K562 (cell line): ENCODE data around the gene DIAPH3. TPM values are rescaled to one million over a fixed set of nuclear protein-coding genes. Genes with fewer than 3 reads are reported as not detected.

Source experiments
- ATAC-seq: fragments of 200-7000 bp; cut with Tn5 transposase; 3 replicates; pipeline ENCODE4 v1.9.1; 2020; ENCODE audit warnings: moderate library complexity
- Bru-seq: library from RNA; stranded (reverse); fragments of 400-500 nt; gene quantifications from one replicate; lab custom pipeline; 2021; lab: Mats Ljungman, UMichigan
- BruChase-seq, 2 experiments: library from RNA; stranded (reverse); fragments of 400-500 nt; gene quantifications; one replicate each; lab custom pipeline; 2021; lab: Mats Ljungman, UMichigan
- BruUV-seq: library from RNA; stranded (reverse); fragments of 400-500 nt; replicated peaks from 2 replicates; lab custom pipeline; 2021; lab: Mats Ljungman, UMichigan
- CTCF ChIA-PET: fragments of 300-600 bp; formaldehyde crosslinking; extraction: SDS; loops from one replicate; lab custom pipeline; 2021; ENCODE audit warnings: low intra/inter-chr PET ratio; lab: Yijun Ruan, JAX
- POLR2A ChIA-PET: fragments of 300-600, 350-650 bp; sonication (Branson Sonifier 250); formaldehyde crosslinking; extraction: SDS; loops from one replicate; lab custom pipeline; 2021; ENCODE audit warnings: antibody characterized with exemption, inconsistent platforms; lab: Yijun Ruan, JAX
- DNase-seq, 4 experiments: peaks; one replicate each; pipeline versions ENCODE4 v3.0.0 to v3.0.0-alpha.2; 2011 to 2018; ENCODE audit warnings: low spot score in 3 of 4, mixed read lengths in 3 of 4; ENCODE audit errors: extremely low read depth in 1 of 4
- FAIRE-seq: peaks from 2 replicates; lab custom pipeline; 2011; peaks lifted over from hg19 to GRCh38; lab: Jason Lieb, UNC
- H2AFZ ChIP-seq: 2 replicates; pipeline ENCODE4 v1.6.0; 2011; ENCODE audit warnings: low read depth, low read length, control low read depth, inconsistent platforms
- H3K27ac ChIP-seq: fragments of 200-600 bp; 3 replicates; pipeline ENCODE4 v1.8.0; 2011; ENCODE audit warnings: low read depth, mild to moderate bottlenecking, control low read depth, inconsistent platforms, low read length, moderate library complexity, mixed read lengths; ENCODE audit errors: extremely low read depth
- H3K27me3 ChIP-seq, 2 experiments: fragments of 300-600 bp in 1 of 2; 2 replicates in 1 of 2; 3 replicates in 1 of 2; pipeline versions ENCODE4 v1.6.0 to v1.8.0; 2011; ENCODE audit warnings: inconsistent platforms in 2 of 2, low read length in 2 of 2, mild to moderate bottlenecking in 1 of 2, mixed read lengths in 1 of 2, moderate library complexity in 1 of 2; ENCODE audit not compliant: control insufficient read depth in 2 of 2, insufficient read depth in 2 of 2
- H3K36me3 ChIP-seq: fragments of 300-600 bp; 3 replicates; pipeline ENCODE4 v1.8.0; 2011; ENCODE audit warnings: mild to moderate bottlenecking, low read length, inconsistent platforms; ENCODE audit not compliant: control insufficient read depth, insufficient read depth
- H3K4me1 ChIP-seq, 2 experiments: fragments of 200-600 bp in 1 of 2; replicated peaks in 1 of 2; 2 replicates in 1 of 2; 3 replicates in 1 of 2; pipeline versions ENCODE4 v1.5.1 to v1.8.0; 2011; ENCODE audit warnings: inconsistent platforms in 2 of 2, low read length in 2 of 2, mild to moderate bottlenecking in 1 of 2, mixed read lengths in 1 of 2, moderate library complexity in 1 of 2; ENCODE audit not compliant: control insufficient read depth in 2 of 2, insufficient read depth in 2 of 2
- H3K4me2 ChIP-seq: 2 replicates; pipeline ENCODE4 v1.6.1; 2011; ENCODE audit warnings: low read length, control low read depth, inconsistent platforms, mixed read lengths; ENCODE audit not compliant: insufficient read depth
- H3K4me3 ChIP-seq: fragments of 200-600 bp; sonication (generic), shearing (Covaris generic); 2 replicates; pipeline ENCODE4 v1.5.1; 2016; ENCODE audit warnings: control low read depth, inconsistent platforms
- H3K79me2 ChIP-seq: fragments of 200-600 bp; 3 replicates; pipeline ENCODE4 v1.8.0; 2011; ENCODE audit warnings: low read length, inconsistent platforms; ENCODE audit not compliant: control insufficient read depth, insufficient read depth
- H3K9ac ChIP-seq, 2 experiments: 2 replicates each; pipeline versions ENCODE4 v1.6.0 to v1.6.1; 2011; ENCODE audit warnings: low read depth in 2 of 2, low read length in 2 of 2, control low read depth in 1 of 2, inconsistent platforms in 1 of 2, mild to moderate bottlenecking in 1 of 2, mixed read lengths in 1 of 2; ENCODE audit not compliant: insufficient read depth in 1 of 2
- H3K9me1 ChIP-seq: one replicate; pipeline ENCODE4 v1.6.0; 2011; ENCODE audit warnings: inconsistent platforms, mild to moderate bottlenecking, low read length, moderate library complexity; ENCODE audit not compliant: control insufficient read depth, insufficient read depth
- H3K9me3 ChIP-seq: replicated peaks from 2 replicates; pipeline ENCODE4 v1.5.1; 2011; ENCODE audit warnings: low read depth, low read length, inconsistent platforms; ENCODE audit not compliant: control insufficient read depth, insufficient read depth
- H4K20me1 ChIP-seq: replicated peaks from 2 replicates; pipeline ENCODE4 v1.6.1; 2011; ENCODE audit warnings: low read length, inconsistent platforms, mixed read lengths; ENCODE audit not compliant: control insufficient read depth, insufficient read depth
- CHD1 ChIP-seq: fragments of 200-600 bp; sonication (generic); IDR thresholded peaks from one replicate; pipeline ENCODE4 v1.6.1; 2012; ENCODE audit warnings: mild to moderate bottlenecking, moderate library complexity, low read length, inconsistent platforms
- RNF2 ChIP-seq: sonication (generic); IDR thresholded peaks from 2 replicates; pipeline ENCODE4 v1.6.1; 2016
- SETDB1 ChIP-seq: IDR thresholded peaks from one replicate; pipeline ENCODE4 v1.6.1; 2012; ENCODE audit warnings: low read length, control low read depth, inconsistent platforms
- SMAD3 ChIP-seq: fragments of 450-650 bp; formaldehyde crosslinking; conservative IDR thresholded peaks from 2 replicates; pipeline ENCODE4 v1.4.0; 2020; ENCODE audit warnings: mild to moderate bottlenecking
- WGBS: fragments of 100-300 bp; shearing (Covaris generic); methylation state at CpG from one replicate; pipeline ENCODE4 v1.1.6; 2016; ENCODE audit warnings: low coverage, mixed read lengths; ENCODE audit not compliant: insufficient coverage; ENCODE audit errors: missing lambda C conversion rate; 5-methylcytosine and 5-hydroxymethylcytosine counted together
- in situ Hi-C: fragments of 300-500 bp; cut with MboI; formaldehyde crosslinking; loops from 4 replicates; pipeline ENCODE4 v1.15.0; 2018; ENCODE audit warnings: inconsistent platforms, mixed read lengths
- intact Hi-C: fragments of 100-400 bp; cut with micrococcal nuclease; formaldehyde crosslinking; loops from 2 replicates; pipeline ENCODE4 v1.14.2; 2022
- long read RNA-seq, 3 experiments: library from polyadenylated mRNA in 2 of 3; library from RNA in 1 of 3; unstranded in 2 of 3; stranded (forward) in 1 of 3; transcript quantifications; one replicate each; pipeline ENCODE4 v2.0.0, GENCODE V29; 2019 to 2022
- polyA minus RNA-seq, 3 experiments: library from RNA; depleted of rRNA, polyadenylated mRNA; stranded (reverse); fragments of >200 nt; gene quantifications; 2 replicates each; pipeline ENCODE4 v1.2.3, GENCODE V29; 2011
- polyA plus RNA-seq, 8 experiments: library from polyadenylated mRNA; depleted of rRNA in 4 of 8; stranded (reverse) in 5 of 8; unstranded in 3 of 8; fragments of >200 nt; fragmentation: Nextera tagmentation in 2 of 8; fragmentation: Illumina TruSeq in 1 of 8; extraction: Ambion mirVana in 2 of 8; extraction: Trizol in 1 of 8; gene quantifications; 2 replicates each; pipeline versions ENCODE4 v1.2.1 to v1.2.3, GENCODE V29; 2011 to 2014; ENCODE audit warnings: inconsistent platforms in 1 of 8, missing spikeins in 1 of 8
- total RNA-seq, 7 experiments: library from RNA; depleted of rRNA in 6 of 7; stranded (reverse); fragments of >200 nt in 6 of 7; fragmentation: Illumina TruSeq in 2 of 7; extraction: Trizol in 2 of 7; gene quantifications; 2 replicates each; pipeline versions ENCODE4 v1.2.1 to v1.2.3, GENCODE V29; 2011 to 2021; ENCODE audit warnings: low replicate concordance in 1 of 7
- TF ChIP-seq, protein P1 (sequence below): fragments of 450-650 bp; IDR thresholded peaks from 2 replicates; pipeline ENCODE4 v1.6.1; 2016

Gene DIAPH3, protein sequence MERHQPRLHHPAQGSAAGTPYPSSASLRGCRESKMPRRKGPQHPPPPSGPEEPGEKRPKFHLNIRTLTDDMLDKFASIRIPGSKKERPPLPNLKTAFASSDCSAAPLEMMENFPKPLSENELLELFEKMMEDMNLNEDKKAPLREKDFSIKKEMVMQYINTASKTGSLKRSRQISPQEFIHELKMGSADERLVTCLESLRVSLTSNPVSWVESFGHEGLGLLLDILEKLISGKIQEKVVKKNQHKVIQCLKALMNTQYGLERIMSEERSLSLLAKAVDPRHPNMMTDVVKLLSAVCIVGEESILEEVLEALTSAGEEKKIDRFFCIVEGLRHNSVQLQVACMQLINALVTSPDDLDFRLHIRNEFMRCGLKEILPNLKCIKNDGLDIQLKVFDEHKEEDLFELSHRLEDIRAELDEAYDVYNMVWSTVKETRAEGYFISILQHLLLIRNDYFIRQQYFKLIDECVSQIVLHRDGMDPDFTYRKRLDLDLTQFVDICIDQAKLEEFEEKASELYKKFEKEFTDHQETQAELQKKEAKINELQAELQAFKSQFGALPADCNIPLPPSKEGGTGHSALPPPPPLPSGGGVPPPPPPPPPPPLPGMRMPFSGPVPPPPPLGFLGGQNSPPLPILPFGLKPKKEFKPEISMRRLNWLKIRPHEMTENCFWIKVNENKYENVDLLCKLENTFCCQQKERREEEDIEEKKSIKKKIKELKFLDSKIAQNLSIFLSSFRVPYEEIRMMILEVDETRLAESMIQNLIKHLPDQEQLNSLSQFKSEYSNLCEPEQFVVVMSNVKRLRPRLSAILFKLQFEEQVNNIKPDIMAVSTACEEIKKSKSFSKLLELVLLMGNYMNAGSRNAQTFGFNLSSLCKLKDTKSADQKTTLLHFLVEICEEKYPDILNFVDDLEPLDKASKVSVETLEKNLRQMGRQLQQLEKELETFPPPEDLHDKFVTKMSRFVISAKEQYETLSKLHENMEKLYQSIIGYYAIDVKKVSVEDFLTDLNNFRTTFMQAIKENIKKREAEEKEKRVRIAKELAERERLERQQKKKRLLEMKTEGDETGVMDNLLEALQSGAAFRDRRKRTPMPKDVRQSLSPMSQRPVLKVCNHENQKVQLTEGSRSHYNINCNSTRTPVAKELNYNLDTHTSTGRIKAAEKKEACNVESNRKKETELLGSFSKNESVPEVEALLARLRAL
- 16.1 and 63.3 TPM in 2 replicates for total RNA-seq (2011; cell fraction: chromatin; rRNA removed; ENCODE audit: low replicate concordance)
- 10.2 and 15.9 TPM in 2 replicates for total RNA-seq (2011; cell fraction: nucleolus; rRNA removed)
- total RNA-seq (2011; cell fraction: nucleoplasm; rRNA removed), result 20.3 and 23.1 TPM in 2 replicates
- total RNA-seq (2014; rRNA removed) (9.3 and 10.4 TPM in 2 replicates), total RNA-seq (2014; rRNA removed; fragmentation: Illumina TruSeq; extraction: Trizol) (18.2 and 21.4 TPM in 2 replicates), total RNA-seq (2015; rRNA removed; fragmentation: Illumina TruSeq; extraction: Trizol) (14.3 and 14.7 TPM in 2 replicates), total RNA-seq (2021) (17.1 and 18.7 TPM in 2 replicates), polyA plus RNA-seq (2011; rRNA removed) (12.3 and 16.0 TPM in 2 replicates), polyA plus RNA-seq (2014; fragmentation: Illumina TruSeq; extraction: Trizol) (14.9 and 17.2 TPM in 2 replicates), polyA plus RNA-seq (2014; fragmentation: Nextera tagmentation; extraction: Ambion mirVana) (10 to 100 TPM in 1 of 2 experiments, 1 to 10 TPM in 1; 10.0 to 10.6 TPM), polyA plus RNA-seq (2014; rRNA removed) (8.4 and 9.0 TPM in 2 replicates), polyA minus RNA-seq (2011; rRNA and poly(A)+ RNA removed) (47.8 and 52.7 TPM in 2 replicates), Bru-seq, nascent RNA (percentile 69 among the genes with signal in this experiment), BruChase-seq, experiment 1, labeled RNA remaining after a 2-hour chase (percentile 80 among the genes with signal in this experiment), BruChase-seq, experiment 2, labeled RNA remaining after a 6-hour chase (percentile 74 among the genes with signal in this experiment)
- 3.5 and 6.4 TPM in 2 replicates for polyA plus RNA-seq (2011; cell fraction: cytosol; rRNA removed)
- polyA plus RNA-seq (2011; cell fraction: nucleus; rRNA removed), result 7.0 and 10.8 TPM in 2 replicates
- 10.8 and 16.4 TPM in 2 replicates for polyA plus RNA-seq (2012)
- 11.1 and 14.1 TPM in 2 replicates for polyA minus RNA-seq (2011; cell fraction: cytosol; rRNA and poly(A)+ RNA removed)
- polyA minus RNA-seq (2011; cell fraction: nucleus; rRNA and poly(A)+ RNA removed), result 38.5 and 55.3 TPM in 2 replicates
- long read RNA-seq, experiment 1, full-length matches to known transcripts, result 12 of 37 reads
- long read RNA-seq, experiment 1, partial matches to known transcripts, result 22 of 37 reads
- long read RNA-seq, experiment 1, other reads (novel, unspliced or antisense), result 3 of 37 reads
- long read RNA-seq, experiment 2, full-length matches to known transcripts, result 1 of 10 reads
- long read RNA-seq, experiment 2, partial matches to known transcripts, result 1 of 10 reads
- long read RNA-seq, experiment 2, other reads (novel, unspliced or antisense), result 8 of 10 reads
- long read RNA-seq, experiment 3, full-length matches to known transcripts, result 1 of 11 reads
- long read RNA-seq, experiment 3, partial matches to known transcripts, result 10 of 11 reads
- long read RNA-seq, experiment 3, other reads (novel, unspliced or antisense), result 0 of 11 reads

DNA sequence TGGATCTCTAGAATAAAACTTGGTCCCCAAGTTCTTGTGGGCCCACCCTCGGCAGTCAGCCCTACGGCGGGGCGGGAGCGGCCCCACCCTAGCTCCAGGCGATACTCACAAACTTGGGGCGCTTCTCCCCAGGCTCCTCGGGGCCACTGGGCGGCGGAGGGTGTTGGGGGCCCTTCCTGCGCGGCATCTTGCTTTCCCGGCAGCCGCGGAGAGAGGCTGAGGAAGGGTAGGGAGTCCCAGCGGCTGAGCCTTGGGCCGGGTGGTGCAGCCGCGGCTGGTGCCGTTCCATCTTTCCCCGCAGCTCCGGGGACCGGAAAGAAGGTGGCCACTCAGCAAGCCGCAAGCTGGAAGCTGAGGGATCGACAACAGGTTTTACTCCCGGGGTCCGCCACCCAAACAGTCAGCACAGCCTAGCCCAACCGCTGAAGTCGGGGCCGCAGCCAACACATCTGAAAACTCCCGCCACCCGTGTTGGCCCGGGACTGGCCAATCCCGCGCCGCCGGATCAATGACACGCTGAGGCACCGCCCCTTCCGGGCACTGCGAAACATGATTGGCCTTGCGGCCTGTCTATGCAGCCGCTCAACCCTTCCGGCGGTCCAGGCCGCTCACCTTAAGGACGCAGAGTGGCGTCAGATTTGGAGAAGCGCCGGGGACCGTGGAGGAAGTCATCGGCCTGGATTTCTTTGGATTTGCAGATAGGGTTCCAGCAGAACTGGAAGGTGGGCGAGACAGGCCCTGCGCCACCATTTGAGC lies at the start of gene DIAPH3:
Gene DIAPH3, minus strand, starts transcription at position 451 of the 756 bp plus-strand sequence. Its CDS starts 162 bp downstream, at position 289.
- CTCF ChIA-PET, result no interaction called here
- intact Hi-C loops (loop anchor here (2.0 to 5.0 kb wide), 2 partner anchors 51 to 64 kb away; no protein-coding TSS in a partner anchor), in situ Hi-C loops (no loop called here)
- Histone ChIP-seq H3K36me3 (peaks cover 7% of the 10 kb centered on the region; the same call in 2 of the 3 replicates), H3K9me1 (no peaks in the 10 kb centered on the region), H3K9me3 (no peaks in the 10 kb centered on the region), H3K4me3 (peak within 1 kb of the TSS; percentile 70), H4K20me1 (peaks cover 5% of the 10 kb centered on the region; the same call in 1 of the 2 replicates), H3K27me3 (no peaks in the 10 kb centered on the region), H3K4me2 (peak within 1 kb of the TSS; percentile 90), H3K27ac (peak within 1 kb of the TSS; percentile 82), H2AFZ (peak within 1 kb of the TSS; percentile 87), H3K79me2 (peaks cover 55% of the 10 kb centered on the region), H3K4me1 (peaks cover 0 to 10% of the 10 kb centered on the region in 2 experiments; a peak in 3 of 5 replicates), H3K9ac (peak within 1 kb of the TSS; percentile 85 to 94)
- FAIRE-seq (peak; percentile 90), ATAC-seq (peak; percentile 99), DNase-seq (peak; percentile 88 to 95 (median 90))
- BruUV-seq, result TSS peak; percentile 62
- POLR2A ChIA-PET, result interaction anchor here (0.7 kb wide), 2 partner anchors 11 to 41 kb away, joined by 3 read pairs; no protein-coding TSS in a partner anchor
- WGBS, result under 1% methylated on average over 44 of the region's 54 CpGs
- no peak for TF ChIP-seq SETDB1
- no peak for TF ChIP-seq SMAD3
- TF ChIP-seq, protein P1, sequence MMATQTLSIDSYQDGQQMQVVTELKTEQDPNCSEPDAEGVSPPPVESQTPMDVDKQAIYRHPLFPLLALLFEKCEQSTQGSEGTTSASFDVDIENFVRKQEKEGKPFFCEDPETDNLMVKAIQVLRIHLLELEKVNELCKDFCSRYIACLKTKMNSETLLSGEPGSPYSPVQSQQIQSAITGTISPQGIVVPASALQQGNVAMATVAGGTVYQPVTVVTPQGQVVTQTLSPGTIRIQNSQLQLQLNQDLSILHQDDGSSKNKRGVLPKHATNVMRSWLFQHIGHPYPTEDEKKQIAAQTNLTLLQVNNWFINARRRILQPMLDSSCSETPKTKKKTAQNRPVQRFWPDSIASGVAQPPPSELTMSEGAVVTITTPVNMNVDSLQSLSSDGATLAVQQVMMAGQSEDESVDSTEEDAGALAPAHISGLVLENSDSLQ, result peak; percentile 99
- TF ChIP-seq CHD1, result no peak
- no peak for TF ChIP-seq RNF2
